GM12878 (cell line): ENCODE results near the gene CHURC1. TPM values are rescaled to one million over a fixed set of nuclear protein-coding genes. Genes with fewer than 3 reads are reported as not detected.

ENCODE experiments used
- ATAC-seq: fragments of 200-7000 bp; cut with Tn5 transposase; 3 replicates; pipeline ENCODE4 v1.9.1; 2020; ENCODE audit warnings: mild to moderate bottlenecking, moderate library complexity
- BruUV-seq: library from RNA; stranded (reverse); fragments of 400-500 nt; replicated peaks from 2 replicates; lab custom pipeline; 2021; lab: Mats Ljungman, UMichigan
- CTCF ChIA-PET: fragments of 300-600 bp; sonication (Branson Sonifier 250); formaldehyde crosslinking; extraction: SDS; loops from one replicate; lab custom pipeline; 2021; ENCODE audit warnings: inconsistent platforms; lab: Yijun Ruan, JAX
- POLR2A ChIA-PET: fragments of 350-600 bp; formaldehyde crosslinking; extraction: SDS; loops from one replicate; lab custom pipeline; 2021; ENCODE audit warnings: inconsistent platforms; lab: Charles Lee
- RAD21 ChIA-PET: fragments of 300-600 bp; sonication (Branson Sonifier 250); formaldehyde crosslinking; loops from one replicate; lab custom pipeline; 2023; ENCODE audit warnings: antibody characterized with exemption; ENCODE audit not compliant: unreplicated experiment; lab: Charles Lee
- SMC1A ChIA-PET: fragments of 300-600 bp; sonication (Branson Sonifier 250); formaldehyde crosslinking; loops from one replicate; lab custom pipeline; 2023; ENCODE audit not compliant: unreplicated experiment, uncharacterized antibody; lab: Charles Lee
- DNase-seq: peaks from one replicate; pipeline ENCODE4 v3.0.0-alpha.2; 2011; ENCODE audit warnings: low read depth, low spot score
- FAIRE-seq: peaks from 3 replicates; lab custom pipeline; 2011; peaks lifted over from hg19 to GRCh38; lab: Jason Lieb, UNC
- H2AFZ ChIP-seq: 2 replicates; pipeline ENCODE4 v1.6.0; 2011; ENCODE audit warnings: low read depth, low read length, control low read depth; ENCODE audit not compliant: control insufficient read depth
- H3K27ac ChIP-seq: 2 replicates; pipeline ENCODE4 v1.5.1; 2011; ENCODE audit warnings: control low read depth; ENCODE audit not compliant: control insufficient read depth, insufficient read depth
- H3K27me3 ChIP-seq, 2 experiments: replicated peaks in 1 of 2; 2 replicates each; pipeline versions ENCODE4 v1.6.0 to v1.6.1; 2011; ENCODE audit warnings: low read length in 1 of 2; ENCODE audit not compliant: control insufficient read depth in 2 of 2, insufficient read depth in 2 of 2
- H3K36me3 ChIP-seq, 2 experiments: 2 replicates each; pipeline ENCODE4 v1.5.1; 2011; ENCODE audit warnings: low read length in 1 of 2; ENCODE audit not compliant: control insufficient read depth in 2 of 2, insufficient read depth in 2 of 2
- H3K4me1 ChIP-seq: 2 replicates; pipeline ENCODE4 v1.6.1; 2011; ENCODE audit warnings: mild to moderate bottlenecking, low read length, moderate library complexity, mixed read lengths; ENCODE audit not compliant: control insufficient read depth, insufficient read depth
- H3K4me2 ChIP-seq: 2 replicates; pipeline ENCODE4 v1.6.0; 2011; ENCODE audit warnings: control low read depth; ENCODE audit not compliant: control insufficient read depth, insufficient read depth
- H3K4me3 ChIP-seq: fragments of 200-600 bp; sonication (generic); 2 replicates; pipeline ENCODE4 v1.5.1; 2016
- H3K79me2 ChIP-seq: 2 replicates; pipeline ENCODE4 v1.6.0; 2011; ENCODE audit warnings: low read length; ENCODE audit not compliant: control insufficient read depth, insufficient read depth
- H3K9ac ChIP-seq: 2 replicates; pipeline ENCODE4 v1.8.0; 2011; ENCODE audit warnings: low read length, control low read depth, mixed read lengths; ENCODE audit not compliant: control insufficient read depth, insufficient read depth
- H3K9me3 ChIP-seq: replicated peaks from 3 replicates; pipeline ENCODE4 v1.5.1; 2011; ENCODE audit warnings: mild to moderate bottlenecking, low read length; ENCODE audit not compliant: control insufficient read depth, insufficient read depth
- H4K20me1 ChIP-seq: 2 replicates; pipeline ENCODE4 v1.6.0; 2011; ENCODE audit not compliant: control insufficient read depth, insufficient read depth
- BACH1 ChIP-seq: fragments of 450-650 bp; IDR thresholded peaks from 2 replicates; pipeline ENCODE4 v1.6.1; 2017; ENCODE audit warnings: mild to moderate bottlenecking, borderline replicate concordance
- BMI1 ChIP-seq: fragments of 450-650 bp; IDR thresholded peaks from 2 replicates; pipeline ENCODE4 v1.6.1; 2016; ENCODE audit warnings: mild to moderate bottlenecking, moderate library complexity, borderline replicate concordance
- CHD4 ChIP-seq: fragments of 200-600 bp; sonication (generic); IDR thresholded peaks from 2 replicates; pipeline ENCODE4 v1.6.1; 2016; ENCODE audit warnings: mild to moderate bottlenecking
- CREB1 ChIP-seq: IDR thresholded peaks from 2 replicates; pipeline ENCODE4 v1.6.1; 2012; ENCODE audit warnings: low read depth, mild to moderate bottlenecking, inconsistent platforms
- CTCF ChIP-seq, 3 experiments: IDR thresholded peaks in 2 of 3; conservative IDR thresholded peaks in 1 of 3; 2 replicates each; pipeline ENCODE4 v1.5.1; 2011; ENCODE audit warnings: low read depth in 3 of 3, low read length in 3 of 3, mild to moderate bottlenecking in 3 of 3, control low read depth in 2 of 3, moderate library complexity in 2 of 3, inconsistent platforms in 1 of 3, mixed read lengths in 1 of 3; ENCODE audit not compliant: control insufficient read depth in 2 of 3, insufficient read depth in 1 of 3; ENCODE audit errors: extremely low read depth in 1 of 3
- JUNB ChIP-seq: IDR thresholded peaks from 2 replicates; pipeline ENCODE4 v1.6.1; 2016; ENCODE audit warnings: antibody characterized with exemption, mild to moderate bottlenecking
- MEF2B ChIP-seq: fragments of 450-650 bp; IDR thresholded peaks from 2 replicates; pipeline ENCODE4 v1.6.1; 2018; ENCODE audit warnings: mild to moderate bottlenecking, moderate library complexity; ENCODE audit not compliant: partially characterized antibody, poor library complexity, severe bottlenecking
- RFX5 ChIP-seq: IDR thresholded peaks from 2 replicates; pipeline ENCODE4 v1.6.1; 2011; ENCODE audit warnings: low read depth, low read length, improper control_type of control experiment
- SIN3A ChIP-seq: IDR thresholded peaks from 2 replicates; pipeline ENCODE4 v1.6.1; 2012; ENCODE audit warnings: low read depth, low read length, improper control_type of control experiment
- SUZ12 ChIP-seq: fragments of 200-600 bp; sonication (generic); IDR thresholded peaks from one replicate; pipeline ENCODE4 v1.6.1; 2018; ENCODE audit warnings: antibody characterized with exemption, mild to moderate bottlenecking; ENCODE audit not compliant: unreplicated experiment
- TCF3 ChIP-seq: IDR thresholded peaks from 2 replicates; pipeline ENCODE4 v1.6.1; 2012; ENCODE audit warnings: low read depth, mild to moderate bottlenecking, low read length, borderline replicate concordance; ENCODE audit not compliant: insufficient read depth
- TCF7 ChIP-seq: IDR thresholded peaks from 2 replicates; pipeline ENCODE4 v1.6.1; 2014; ENCODE audit warnings: antibody characterized with exemption, borderline replicate concordance
- USF1 ChIP-seq: IDR thresholded peaks from 2 replicates; pipeline ENCODE4 v1.6.1; 2011; ENCODE audit warnings: borderline replicate concordance, low read depth, mild to moderate bottlenecking, moderate library complexity, mixed read lengths, low read length; ENCODE audit not compliant: insufficient read depth; ENCODE audit errors: extremely low read length
- YY1 ChIP-seq: IDR thresholded peaks from 2 replicates; pipeline ENCODE4 v1.6.1; 2011; ENCODE audit warnings: low read depth, mild to moderate bottlenecking, low read length
- ZNF384 ChIP-seq: IDR thresholded peaks from 2 replicates; pipeline ENCODE4 v1.6.1; 2012; ENCODE audit warnings: low read depth, mild to moderate bottlenecking, low read length, improper control_type of control experiment, borderline replicate concordance
- ZSCAN29 ChIP-seq: fragments of 450-650 bp; IDR thresholded peaks from 2 replicates; pipeline ENCODE4 v1.6.1; 2017; ENCODE audit warnings: mild to moderate bottlenecking, moderate library complexity
- WGBS: methylation state at CpG from one replicate; pipeline ENCODE4 v1.1.6; 2016; ENCODE audit warnings: low lambda C conversion rate; ENCODE audit not compliant: insufficient replicate concordance, insufficient coverage; ENCODE audit errors: missing lambda C conversion rate; 5-methylcytosine and 5-hydroxymethylcytosine counted together
- in situ Hi-C: fragments of 300-500 bp; cut with MboI; formaldehyde crosslinking; loops from 9 replicates; pipeline ENCODE4 v1.14.3; 2018; ENCODE audit warnings: mixed read lengths
- intact Hi-C: fragments of 100-400 bp; cut with micrococcal nuclease; formaldehyde crosslinking; loops from one replicate; pipeline ENCODE4 v1.14.2; 2022; ENCODE audit not compliant: unreplicated experiment
- polyA plus RNA-seq, 11 experiments: library from polyadenylated mRNA; depleted of rRNA in 4 of 11; unstranded in 6 of 11; stranded (reverse) in 5 of 11; fragments of >200 nt; fragmentation: Nextera tagmentation in 4 of 11; fragmentation: Illumina TruSeq in 1 of 11; extraction: Ambion mirVana in 4 of 11; extraction: Trizol in 1 of 11; gene quantifications; 1 replicate in 1 of 11; 2 replicates in 10 of 11; pipeline versions ENCODE4 v1.2.1 to v1.2.3, GENCODE V29; 2011 to 2016; ENCODE audit warnings: inconsistent platforms in 2 of 11, missing spikeins in 2 of 11, low read depth in 1 of 11
- total RNA-seq, 4 experiments: library from RNA; depleted of rRNA in 3 of 4; stranded (reverse); fragments of >200 nt in 3 of 4; fragmentation: Illumina TruSeq in 1 of 4; extraction: Trizol in 1 of 4; gene quantifications; 2 replicates each; pipeline versions ENCODE4 v1.2.1 to v1.2.3, GENCODE V29; 2013 to 2021

CHURC1 gene
- total and polyA plus RNA-seq, 10 of the 15 experiments (the other 5 are each of a cell fraction or from before 2014, with no cell fraction given) = 41.0 to 421 (median 140) TPM

DNA sequence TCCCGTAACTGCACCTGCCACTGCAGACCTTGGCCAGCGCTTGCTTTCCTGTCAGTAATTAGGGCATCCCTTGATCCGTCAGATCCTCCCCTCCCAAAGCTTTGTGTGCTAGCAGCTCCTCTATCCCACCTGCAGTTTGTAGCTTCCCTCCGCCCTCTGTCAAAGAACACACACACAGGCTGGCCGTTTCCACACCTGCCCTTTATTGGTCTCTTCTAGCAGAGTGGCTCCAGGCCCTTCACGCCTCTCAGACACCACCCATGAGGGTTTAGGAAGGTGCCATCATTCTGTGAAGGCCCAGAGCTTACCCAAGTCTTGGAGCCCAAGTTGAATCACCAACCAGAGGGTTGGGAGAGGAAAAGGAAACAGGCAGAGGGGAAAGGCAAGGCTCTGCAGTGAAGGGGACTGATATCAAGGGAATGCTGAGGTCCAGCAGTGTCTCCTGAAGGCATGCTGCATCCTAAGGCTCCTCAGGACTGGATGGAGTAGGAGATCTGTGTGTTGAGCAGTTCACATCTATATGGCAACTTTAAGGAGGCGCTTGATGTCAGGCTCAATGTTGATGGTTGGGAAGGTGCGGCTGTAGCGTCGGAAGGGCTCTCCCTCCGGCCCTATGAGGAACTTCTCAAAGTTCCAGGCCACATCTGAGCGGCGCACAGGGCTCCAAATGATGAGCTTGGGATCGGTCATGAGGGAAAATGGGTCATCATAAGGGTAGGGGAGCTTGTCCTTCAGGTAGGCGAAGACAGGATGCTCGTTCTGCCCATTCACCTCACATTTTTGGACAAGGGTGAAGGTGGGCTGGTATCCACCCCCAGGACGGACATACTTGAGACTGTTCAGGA is 24.9 kb downstream of the CHURC1 start (continued):
- no peak for TF ChIP-seq CTCF (IDR thresholded peaks at IDR 0.05 in 2 of 3, conservative IDR thresholded peaks at IDR 0.05 in 1 of 3; ENCODE audit: control insufficient read depth in 2 of 3, extremely low read depth in 1 of 3, insufficient read depth in 1 of 3, low read depth in 3 of 3, low read length in 3 of 3)

GRCh38 chr14:64939817-64940190 is 25.5 kb downstream of the CHURC1 start:
- Histone ChIP-seq H3K4me2 (no peak overlapping the region), H3K79me2 (no peaks in the 10 kb centered on the region), H3K27me3 (no peaks in the 10 kb centered on the region), H4K20me1 (no peaks in the 10 kb centered on the region), H3K9ac (no peak overlapping the region), H3K36me3 (peaks cover 4 to 5% of the 10 kb centered on the region in 2 experiments), H2AFZ (no peak overlapping the region), H3K4me1 (no peaks in the 10 kb centered on the region), H3K9me3 (no peaks in the 10 kb centered on the region), H3K27ac (no peak overlapping the region), H3K4me3 (no peak overlapping the region)
- no peak for ATAC-seq
- CTCF ChIA-PET = interaction anchor here (0.6 to 1.4 kb wide), 4 partner anchors 13 to 116 kb away, joined by 3 to 4 read pairs (median 4); no protein-coding TSS in a partner anchor
- RAD21 ChIA-PET = interaction anchor here (1.6 kb wide), 1 partner anchor 13 kb away, joined by 4 read pairs; no protein-coding TSS in a partner anchor
- SMC1A ChIA-PET = no interaction called here
- 80% methylated on average over 3 of the region's 3 CpGs for WGBS
- no TSS peak for BruUV-seq
- FAIRE-seq = no peak
- intact Hi-C loops (no loop called here), in situ Hi-C loops (no loop called here)
- POLR2A ChIA-PET = no interaction called here
- DNase-seq = no peak
- TF ChIP-seq TCF3 (no peak), SUZ12 (no peak), CREB1 (no peak), RFX5 (no peak), BMI1 (no peak), YY1 (no peak), ZNF384 (no peak), JUNB (no peak), CHD4 (no peak), SIN3A (no peak), MEF2B (no peak), ZSCAN29 (no peak), BACH1 (no peak), USF1 (no peak), TCF7 (no peak)
